Tibial artery (tissue), 4 donors: ENCODE data around the gene SSR3.

ENCODE experiments used
- DNase-seq, 2 donors: peaks; one replicate each; pipeline ENCODE4 v3.0.0-alpha.2; 2019
- H3K27ac ChIP-seq, 2 donors: fragments of 200-600 bp; sonication (generic) in 1 of 2; 1 replicate in 1 of 2; 2 replicates in 1 of 2; pipeline ENCODE4 v1.5.1; 2018 to 2019; ENCODE audit warnings: mild to moderate bottlenecking in 1 of 2
- H3K27me3 ChIP-seq, 2 donors: fragments of 200-600 bp; sonication (generic) in 1 of 2; one replicate each; pipeline versions ENCODE4 v1.5.1 to v1.6.0; 2016 to 2019
- H3K36me3 ChIP-seq, 3 donors: fragments of 200-600 bp; sonication (generic) in 2 of 3; one replicate each; pipeline ENCODE4 v1.5.1; 2016 to 2019; ENCODE audit warnings: mild to moderate bottlenecking in 2 of 3
- H3K4me1 ChIP-seq, 4 donors: fragments of 200-600 bp; sonication (generic) in 2 of 4; 1 replicate in 3 of 4; 2 replicates in 1 of 4; pipeline ENCODE4 v1.5.1; 2016 to 2019
- H3K4me3 ChIP-seq, 2 donors: fragments of 200-600 bp; sonication (generic) in 1 of 2; 1 replicate in 1 of 2; 2 replicates in 1 of 2; pipeline ENCODE4 v1.5.1; 2018 to 2019; ENCODE audit warnings: mild to moderate bottlenecking in 2 of 2
- H3K9me3 ChIP-seq, 3 donors: fragments of 200-600 bp; sonication (generic) in 1 of 3; one replicate each; pipeline ENCODE4 v1.5.1; 2016 to 2019
- CTCF ChIP-seq, 2 experiments: fragments of 200-600 bp in 1 of 2; fragments of 450-650 bp in 1 of 2; IDR thresholded peaks; one replicate each; pipeline ENCODE4 v1.5.1; 2017 to 2019; ENCODE audit warnings: antibody characterized with exemption in 2 of 2, mild to moderate bottlenecking in 1 of 2, moderate library complexity in 1 of 2
- intact Hi-C: fragments of 100-400 bp; cut with DNase I; formaldehyde crosslinking; loops from one replicate; pipeline ENCODE4 v1.15.0; 2023; ENCODE audit warnings: low total_unique reads

The SSR3 gene

GRCh38 chr3:156532730-156533129 is 22.2 kb downstream of the SSR3 start:
- H3K9me3 ChIP-seq = no peaks in the 10 kb centered on the region
- intact Hi-C loops = no loop called here
- peaks cover 0 to 13% (median 9%) of the 10 kb centered on the region in 4 donors for H3K4me1 ChIP-seq
- peaks cover 16 to 44% (median 24%) of the 10 kb centered on the region in 3 donors for H3K36me3 ChIP-seq
- DNase-seq = no peak
- H3K27me3 ChIP-seq = no peaks in the 10 kb centered on the region
- H3K27ac ChIP-seq = peak overlapping the region; percentile 2 to 6
- H3K4me3 ChIP-seq = no peak overlapping the region
- TF ChIP-seq CTCF (IDR thresholded peaks at IDR 0.05) = no peak

- H3K27me3 ChIP-seq = no peaks in the 10 kb centered on the region
- H3K4me1 ChIP-seq = peaks cover 0 to 13% (median 8%) of the 10 kb centered on the region in 4 donors
- peaks cover 28 to 45% (median 34%) of the 10 kb centered on the region in 3 donors for H3K36me3 ChIP-seq
- H3K9me3 ChIP-seq = no peaks in the 10 kb centered on the region
- intact Hi-C loops = no loop called here
- no peak for TF ChIP-seq CTCF (IDR thresholded peaks at IDR 0.05)
- no peak overlapping the region for H3K4me3 ChIP-seq
- no peak for DNase-seq
- H3K27ac ChIP-seq = no peak overlapping the region
Measured at GRCh38 chr3:156530980-156531379, 23.9 kb downstream of the SSR3 start.

- no peaks in the 10 kb centered on the region for H3K4me1 ChIP-seq
Measured at GRCh38 chr3:156527060-156527459, 27.9 kb downstream of the SSR3 start.

GRCh38 chr3:156525808-156526207 is 29.1 kb downstream of the SSR3 start:
- no peak for TF ChIP-seq CTCF (IDR thresholded peaks at IDR 0.05)
- DNase-seq = no peak
- intact Hi-C loops = no loop called here
- Histone ChIP-seq H3K4me3 (no peak overlapping the region), H3K27me3 (no peaks in the 10 kb centered on the region), H3K9me3 (no peaks in the 10 kb centered on the region), H3K27ac (no peak overlapping the region), H3K4me1 (no peaks in the 10 kb centered on the region), H3K36me3 (peaks cover 36 to 51% (median 47%) of the 10 kb centered on the region in 3 donors)

More at GRCh38 chr3:156527060-156527459, 27.9 kb downstream of the SSR3 start:
- H3K27me3 ChIP-seq = no peaks in the 10 kb centered on the region
- H3K4me3 ChIP-seq = no peak overlapping the region
- no peak for TF ChIP-seq CTCF (IDR thresholded peaks at IDR 0.05)
- DNase-seq = no peak
- no peaks in the 10 kb centered on the region for H3K9me3 ChIP-seq
- no peak overlapping the region for H3K27ac ChIP-seq
- H3K36me3 ChIP-seq = peaks cover 43 to 56% (median 55%) of the 10 kb centered on the region in 3 donors
- intact Hi-C loops = no loop called here

GRCh38 chr3:156522673-156523072 is 32.2 kb downstream of the SSR3 start:
- Histone ChIP-seq H3K27ac (no peak overlapping the region), H3K27me3 (no peaks in the 10 kb centered on the region), H3K9me3 (no peaks in the 10 kb centered on the region), H3K4me1 (peaks cover 0 to under 1% (median 0%) of the 10 kb centered on the region in 4 donors), H3K4me3 (no peak overlapping the region), H3K36me3 (peaks cover 23 to 43% (median 30%) of the 10 kb centered on the region in 3 donors)
- no peak for DNase-seq
- intact Hi-C loops = no loop called here
- TF ChIP-seq CTCF (IDR thresholded peaks at IDR 0.05) = no peak

GRCh38 chr3:156519758-156520162 is 35.2 kb downstream of the SSR3 start:
- DNase-seq = no peak
- Histone ChIP-seq H3K4me3 (no peak overlapping the region), H3K27me3 (no peaks in the 10 kb centered on the region), H3K4me1 (peaks cover 0 to 20% (median 9%) of the 10 kb centered on the region in 4 donors), H3K9me3 (no peaks in the 10 kb centered on the region), H3K36me3 (peaks cover 9 to 21% (median 12%) of the 10 kb centered on the region in 3 donors), H3K27ac (no peak overlapping the region)
- no peak for TF ChIP-seq CTCF (IDR thresholded peaks at IDR 0.05)
- intact Hi-C loops = no loop called here
